GM23338 (cell line): ENCODE results near the gene KRTAP1-3. TPM values are rescaled to one million over a fixed set of nuclear protein-coding genes. Genes with fewer than 3 reads are reported as not detected.

ENCODE experiments used
- ATAC-seq: fragments of 200-7000 bp; cut with Tn5 transposase; 3 replicates; pipeline ENCODE4 v1.9.1; 2020
- DNase-seq: peaks from one replicate; pipeline ENCODE4 v3.0.0-alpha.2; 2015; ENCODE audit warnings: low spot score
- H2AFZ ChIP-seq: fragments of 200-600 bp; sonication (generic); 2 replicates; pipeline ENCODE4 v1.8.0; 2016; ENCODE audit warnings: antibody characterized with exemption, mild to moderate bottlenecking, moderate library complexity
- H3F3A ChIP-seq: fragments of 200-600 bp; sonication (generic); replicated peaks from 2 replicates; pipeline ENCODE4 v1.8.0; 2017; ENCODE audit warnings: antibody characterized with exemption, mixed run types, low read depth
- H3K27ac ChIP-seq: fragments of 200-600 bp; sonication (generic); 2 replicates; pipeline ENCODE4 v1.6.1; 2016; ENCODE audit warnings: low read depth
- H3K27me3 ChIP-seq: fragments of 200-600 bp; sonication (generic); 2 replicates; pipeline ENCODE4 v1.8.0; 2016; ENCODE audit warnings: mild to moderate bottlenecking, mixed run types, moderate library complexity; ENCODE audit not compliant: insufficient read depth
- H3K36me3 ChIP-seq: fragments of 200-600 bp; sonication (generic); 2 replicates; pipeline ENCODE4 v1.8.0; 2016; ENCODE audit warnings: mild to moderate bottlenecking; ENCODE audit not compliant: insufficient read depth
- H3K4me1 ChIP-seq: fragments of 200-600 bp; sonication (generic); 2 replicates; pipeline ENCODE4 v1.8.0; 2016; ENCODE audit warnings: mild to moderate bottlenecking, moderate library complexity; ENCODE audit not compliant: insufficient read depth
- H3K4me2 ChIP-seq: fragments of 200-600 bp; sonication (generic); 2 replicates; pipeline ENCODE4 v1.7.1; 2017; ENCODE audit warnings: mixed run types
- H3K4me3 ChIP-seq: fragments of 200-600 bp; sonication (generic); 2 replicates; pipeline ENCODE4 v1.6.1; 2016; ENCODE audit warnings: mixed run types
- H3K79me2 ChIP-seq: fragments of 200-600 bp; sonication (generic); replicated peaks from 2 replicates; pipeline ENCODE4 v1.8.0; 2017; ENCODE audit warnings: mild to moderate bottlenecking; ENCODE audit not compliant: insufficient read depth
- H3K9me2 ChIP-seq: fragments of 200-600 bp; sonication (generic); 2 replicates; pipeline ENCODE4 v1.8.0; 2017; ENCODE audit not compliant: insufficient read depth
- H4K20me1 ChIP-seq: fragments of 200-600 bp; sonication (generic); replicated peaks from 2 replicates; pipeline ENCODE4 v1.8.0; 2017; ENCODE audit warnings: mild to moderate bottlenecking; ENCODE audit not compliant: insufficient read depth
- H3K27ac Mint-ChIP-seq: 2 replicates; pipeline ENCODE4 v1.8.0; 2020; ENCODE audit warnings: inconsistent platforms, mild to moderate bottlenecking, moderate library complexity, mixed read lengths
- H3K27me3 Mint-ChIP-seq: 3 replicates; pipeline ENCODE4 v1.8.0; 2022; ENCODE audit warnings: low read depth, mild to moderate bottlenecking, moderate library complexity, mixed read lengths, inconsistent platforms; ENCODE audit not compliant: insufficient read depth, poor library complexity
- H3K36me3 Mint-ChIP-seq: 3 replicates; pipeline ENCODE4 v1.8.0; 2021; ENCODE audit warnings: low read depth, mild to moderate bottlenecking, inconsistent platforms, moderate library complexity, mixed read lengths
- H3K4me1 Mint-ChIP-seq: 3 replicates; pipeline ENCODE4 v1.8.0; 2020; ENCODE audit warnings: mild to moderate bottlenecking, inconsistent platforms, mixed read lengths
- H3K4me3 Mint-ChIP-seq: 3 replicates; pipeline ENCODE4 v1.8.0; 2021; ENCODE audit warnings: moderate library complexity, mild to moderate bottlenecking, inconsistent platforms, mixed read lengths
- H3K9me3 Mint-ChIP-seq: 3 replicates; pipeline ENCODE4 v1.8.0; 2020; ENCODE audit warnings: moderate library complexity, mild to moderate bottlenecking, inconsistent platforms, mixed read lengths
- CREB1 ChIP-seq: fragments of 250-450 bp; sonication (Bioruptor Pico); IDR thresholded peaks from 2 replicates; pipeline ENCODE4 v1.5.0; 2020; ENCODE audit warnings: low read depth, mild to moderate bottlenecking, moderate library complexity
- EZH2 ChIP-seq: fragments of 200-600 bp; sonication (generic); IDR thresholded peaks from one replicate; pipeline ENCODE4 v1.8.0; 2017; ENCODE audit warnings: antibody characterized with exemption, mild to moderate bottlenecking, low read depth; ENCODE audit not compliant: unreplicated experiment
- EZH2phosphoT487 ChIP-seq: fragments of 200-600 bp; sonication (generic); IDR thresholded peaks from one replicate; pipeline ENCODE4 v1.8.1; 2018; ENCODE audit warnings: antibody characterized with exemption; ENCODE audit not compliant: unreplicated experiment
- JUNB ChIP-seq: IDR thresholded peaks from one replicate; pipeline ENCODE4 v1.6.1; 2016; ENCODE audit warnings: antibody characterized with exemption; ENCODE audit not compliant: unreplicated experiment
- NANOG ChIP-seq: IDR thresholded peaks from 2 replicates; pipeline ENCODE4 v1.6.1; 2016; ENCODE audit warnings: antibody characterized with exemption, borderline replicate concordance
- POLR2AphosphoS5 ChIP-seq: IDR thresholded peaks from 2 replicates; pipeline ENCODE4 v1.6.1; 2016; ENCODE audit warnings: antibody characterized with exemption, low read depth
- STAT1 ChIP-seq: IDR thresholded peaks from one replicate; pipeline ENCODE4 v1.6.1; 2016; ENCODE audit warnings: antibody characterized with exemption; ENCODE audit not compliant: unreplicated experiment
- ZNF114 ChIP-seq: fragments of 250-450 bp; sonication (Bioruptor Pico); IDR thresholded peaks from 2 replicates; pipeline ENCODE4 v1.5.0; 2020; ENCODE audit warnings: mild to moderate bottlenecking, moderate library complexity
- ZNF331 ChIP-seq: fragments of 250-450 bp; sonication (Bioruptor Pico); IDR thresholded peaks from 2 replicates; pipeline ENCODE4 v1.5.0; 2020; ENCODE audit warnings: low read depth, mild to moderate bottlenecking, moderate library complexity
- polyA plus RNA-seq: library from polyadenylated mRNA; unstranded; fragments of >200 nt; fragmentation: Nextera tagmentation; extraction: Ambion mirVana; gene quantifications from 2 replicates; pipeline ENCODE4 v1.2.1, GENCODE V29; 2016
- total RNA-seq: library from RNA; depleted of rRNA; stranded (reverse); fragments of >200 nt; shearing (Covaris generic); gene quantifications from 2 replicates; pipeline ENCODE4 v1.2.3, GENCODE V29; 2014
- TF ChIP-seq, protein P1 (sequence below), 2 experiments: fragments of 200-600 bp in 1 of 2; sonication (generic) in 1 of 2; conservative IDR thresholded peaks; 2 replicates each; pipeline versions ENCODE4 v1.5.1 to v1.6.1; 2016 to 2017; ENCODE audit warnings: antibody characterized with exemption in 2 of 2, low read depth in 2 of 2, mild to moderate bottlenecking in 2 of 2, moderate library complexity in 1 of 2
- TF ChIP-seq, protein P2 (sequence below): fragments of 250-450 bp; sonication (Bioruptor Pico); IDR thresholded peaks from 2 replicates; pipeline ENCODE4 v1.5.0; 2020; ENCODE audit warnings: mild to moderate bottlenecking, moderate library complexity
- TF ChIP-seq, protein P3 (sequence below): IDR thresholded peaks from 2 replicates; pipeline ENCODE4 v1.6.1; 2016; ENCODE audit warnings: antibody characterized with exemption
- TF ChIP-seq, protein P4 (sequence below): IDR thresholded peaks from one replicate; pipeline ENCODE4 v1.6.1; 2018; ENCODE audit warnings: antibody characterized with exemption; ENCODE audit not compliant: unreplicated experiment

KRTAP1-3 gene
- total and polyA plus RNA-seq, 2 experiments from 2014 or later: not detected

GRCh38 chr17:41001795-41002194, 32.9 kb downstream of the KRTAP1-3 start:
- H3F3A ChIP-seq: no peaks in the 10 kb centered on the region
- no peak overlapping the region for H3K4me3 Mint-ChIP-seq
- no peaks in the 10 kb centered on the region for H3K9me2 ChIP-seq
- H3K36me3 Mint-ChIP-seq: no peaks in the 10 kb centered on the region
- H4K20me1 ChIP-seq: no peaks in the 10 kb centered on the region
- no peak overlapping the region for H3K4me2 ChIP-seq
- H3K36me3 ChIP-seq: no peaks in the 10 kb centered on the region
- DNase-seq: no peak
- H2AFZ ChIP-seq: no peak overlapping the region
- H3K4me1 Mint-ChIP-seq: no peaks in the 10 kb centered on the region
- no peaks in the 10 kb centered on the region for H3K79me2 ChIP-seq
- H3K4me3 ChIP-seq: no peak overlapping the region
- TF ChIP-seq, protein P1, sequence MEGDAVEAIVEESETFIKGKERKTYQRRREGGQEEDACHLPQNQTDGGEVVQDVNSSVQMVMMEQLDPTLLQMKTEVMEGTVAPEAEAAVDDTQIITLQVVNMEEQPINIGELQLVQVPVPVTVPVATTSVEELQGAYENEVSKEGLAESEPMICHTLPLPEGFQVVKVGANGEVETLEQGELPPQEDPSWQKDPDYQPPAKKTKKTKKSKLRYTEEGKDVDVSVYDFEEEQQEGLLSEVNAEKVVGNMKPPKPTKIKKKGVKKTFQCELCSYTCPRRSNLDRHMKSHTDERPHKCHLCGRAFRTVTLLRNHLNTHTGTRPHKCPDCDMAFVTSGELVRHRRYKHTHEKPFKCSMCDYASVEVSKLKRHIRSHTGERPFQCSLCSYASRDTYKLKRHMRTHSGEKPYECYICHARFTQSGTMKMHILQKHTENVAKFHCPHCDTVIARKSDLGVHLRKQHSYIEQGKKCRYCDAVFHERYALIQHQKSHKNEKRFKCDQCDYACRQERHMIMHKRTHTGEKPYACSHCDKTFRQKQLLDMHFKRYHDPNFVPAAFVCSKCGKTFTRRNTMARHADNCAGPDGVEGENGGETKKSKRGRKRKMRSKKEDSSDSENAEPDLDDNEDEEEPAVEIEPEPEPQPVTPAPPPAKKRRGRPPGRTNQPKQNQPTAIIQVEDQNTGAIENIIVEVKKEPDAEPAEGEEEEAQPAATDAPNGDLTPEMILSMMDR (conservative IDR thresholded peaks at IDR 0.05; ENCODE audit: low read depth in 2 of 2): no peak
- TF ChIP-seq CREB1 (CRISPR knock-in tag): no peak
- no peak for TF ChIP-seq EZH2
- TF ChIP-seq ZNF114 (CRISPR knock-in tag): no peak
- no peak for TF ChIP-seq EZH2phosphoT487
- TF ChIP-seq ZNF331 (CRISPR knock-in tag): no peak
- no peak for TF ChIP-seq NANOG
- TF ChIP-seq, protein P2, sequence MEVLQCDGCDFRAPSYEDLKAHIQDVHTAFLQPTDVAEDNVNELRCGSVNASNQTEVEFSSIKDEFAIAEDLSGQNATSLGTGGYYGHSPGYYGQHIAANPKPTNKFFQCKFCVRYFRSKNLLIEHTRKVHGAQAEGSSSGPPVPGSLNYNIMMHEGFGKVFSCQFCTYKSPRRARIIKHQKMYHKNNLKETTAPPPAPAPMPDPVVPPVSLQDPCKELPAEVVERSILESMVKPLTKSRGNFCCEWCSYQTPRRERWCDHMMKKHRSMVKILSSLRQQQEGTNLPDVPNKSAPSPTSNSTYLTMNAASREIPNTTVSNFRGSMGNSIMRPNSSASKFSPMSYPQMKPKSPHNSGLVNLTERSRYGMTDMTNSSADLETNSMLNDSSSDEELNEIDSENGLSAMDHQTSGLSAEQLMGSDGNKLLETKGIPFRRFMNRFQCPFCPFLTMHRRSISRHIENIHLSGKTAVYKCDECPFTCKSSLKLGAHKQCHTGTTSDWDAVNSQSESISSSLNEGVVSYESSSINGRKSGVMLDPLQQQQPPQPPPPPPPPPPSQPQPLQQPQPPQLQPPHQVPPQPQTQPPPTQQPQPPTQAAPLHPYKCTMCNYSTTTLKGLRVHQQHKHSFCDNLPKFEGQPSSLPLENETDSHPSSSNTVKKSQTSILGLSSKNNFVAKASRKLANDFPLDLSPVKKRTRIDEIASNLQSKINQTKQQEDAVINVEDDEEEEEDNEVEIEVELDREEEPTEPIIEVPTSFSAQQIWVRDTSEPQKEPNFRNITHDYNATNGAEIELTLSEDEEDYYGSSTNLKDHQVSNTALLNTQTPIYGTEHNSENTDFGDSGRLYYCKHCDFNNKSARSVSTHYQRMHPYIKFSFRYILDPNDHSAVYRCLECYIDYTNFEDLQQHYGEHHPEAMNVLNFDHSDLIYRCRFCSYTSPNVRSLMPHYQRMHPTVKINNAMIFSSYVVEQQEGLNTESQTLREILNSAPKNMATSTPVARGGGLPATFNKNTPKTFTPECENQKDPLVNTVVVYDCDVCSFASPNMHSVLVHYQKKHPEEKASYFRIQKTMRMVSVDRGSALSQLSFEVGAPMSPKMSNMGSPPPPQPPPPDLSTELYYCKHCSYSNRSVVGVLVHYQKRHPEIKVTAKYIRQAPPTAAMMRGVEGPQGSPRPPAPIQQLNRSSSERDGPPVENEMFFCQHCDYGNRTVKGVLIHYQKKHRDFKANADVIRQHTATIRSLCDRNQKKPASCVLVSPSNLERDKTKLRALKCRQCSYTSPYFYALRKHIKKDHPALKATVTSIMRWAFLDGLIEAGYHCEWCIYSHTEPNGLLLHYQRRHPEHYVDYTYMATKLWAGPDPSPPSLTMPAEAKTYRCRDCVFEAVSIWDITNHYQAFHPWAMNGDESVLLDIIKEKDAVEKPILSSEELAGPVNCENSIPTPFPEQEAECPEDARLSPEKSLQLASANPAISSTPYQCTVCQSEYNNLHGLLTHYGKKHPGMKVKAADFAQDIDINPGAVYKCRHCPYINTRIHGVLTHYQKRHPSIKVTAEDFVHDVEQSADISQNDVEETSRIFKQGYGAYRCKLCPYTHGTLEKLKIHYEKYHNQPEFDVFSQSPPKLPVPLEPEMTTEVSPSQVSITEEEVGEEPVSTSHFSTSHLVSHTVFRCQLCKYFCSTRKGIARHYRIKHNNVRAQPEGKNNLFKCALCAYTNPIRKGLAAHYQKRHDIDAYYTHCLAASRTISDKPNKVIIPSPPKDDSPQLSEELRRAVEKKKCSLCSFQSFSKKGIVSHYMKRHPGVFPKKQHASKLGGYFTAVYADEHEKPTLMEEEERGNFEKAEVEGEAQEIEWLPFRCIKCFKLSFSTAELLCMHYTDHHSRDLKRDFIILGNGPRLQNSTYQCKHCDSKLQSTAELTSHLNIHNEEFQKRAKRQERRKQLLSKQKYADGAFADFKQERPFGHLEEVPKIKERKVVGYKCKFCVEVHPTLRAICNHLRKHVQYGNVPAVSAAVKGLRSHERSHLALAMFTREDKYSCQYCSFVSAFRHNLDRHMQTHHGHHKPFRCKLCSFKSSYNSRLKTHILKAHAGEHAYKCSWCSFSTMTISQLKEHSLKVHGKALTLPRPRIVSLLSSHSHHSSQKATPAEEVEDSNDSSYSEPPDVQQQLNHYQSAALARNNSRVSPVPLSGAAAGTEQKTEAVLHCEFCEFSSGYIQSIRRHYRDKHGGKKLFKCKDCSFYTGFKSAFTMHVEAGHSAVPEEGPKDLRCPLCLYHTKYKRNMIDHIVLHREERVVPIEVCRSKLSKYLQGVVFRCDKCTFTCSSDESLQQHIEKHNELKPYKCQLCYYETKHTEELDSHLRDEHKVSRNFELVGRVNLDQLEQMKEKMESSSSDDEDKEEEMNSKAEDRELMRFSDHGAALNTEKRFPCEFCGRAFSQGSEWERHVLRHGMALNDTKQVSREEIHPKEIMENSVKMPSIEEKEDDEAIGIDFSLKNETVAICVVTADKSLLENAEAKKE: no peak
- TF ChIP-seq STAT1: no peak
- TF ChIP-seq, protein P3, sequence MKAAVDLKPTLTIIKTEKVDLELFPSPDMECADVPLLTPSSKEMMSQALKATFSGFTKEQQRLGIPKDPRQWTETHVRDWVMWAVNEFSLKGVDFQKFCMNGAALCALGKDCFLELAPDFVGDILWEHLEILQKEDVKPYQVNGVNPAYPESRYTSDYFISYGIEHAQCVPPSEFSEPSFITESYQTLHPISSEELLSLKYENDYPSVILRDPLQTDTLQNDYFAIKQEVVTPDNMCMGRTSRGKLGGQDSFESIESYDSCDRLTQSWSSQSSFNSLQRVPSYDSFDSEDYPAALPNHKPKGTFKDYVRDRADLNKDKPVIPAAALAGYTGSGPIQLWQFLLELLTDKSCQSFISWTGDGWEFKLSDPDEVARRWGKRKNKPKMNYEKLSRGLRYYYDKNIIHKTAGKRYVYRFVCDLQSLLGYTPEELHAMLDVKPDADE: no peak
- TF ChIP-seq POLR2AphosphoS5: no peak
- no peak for TF ChIP-seq JUNB
- TF ChIP-seq, protein P4, sequence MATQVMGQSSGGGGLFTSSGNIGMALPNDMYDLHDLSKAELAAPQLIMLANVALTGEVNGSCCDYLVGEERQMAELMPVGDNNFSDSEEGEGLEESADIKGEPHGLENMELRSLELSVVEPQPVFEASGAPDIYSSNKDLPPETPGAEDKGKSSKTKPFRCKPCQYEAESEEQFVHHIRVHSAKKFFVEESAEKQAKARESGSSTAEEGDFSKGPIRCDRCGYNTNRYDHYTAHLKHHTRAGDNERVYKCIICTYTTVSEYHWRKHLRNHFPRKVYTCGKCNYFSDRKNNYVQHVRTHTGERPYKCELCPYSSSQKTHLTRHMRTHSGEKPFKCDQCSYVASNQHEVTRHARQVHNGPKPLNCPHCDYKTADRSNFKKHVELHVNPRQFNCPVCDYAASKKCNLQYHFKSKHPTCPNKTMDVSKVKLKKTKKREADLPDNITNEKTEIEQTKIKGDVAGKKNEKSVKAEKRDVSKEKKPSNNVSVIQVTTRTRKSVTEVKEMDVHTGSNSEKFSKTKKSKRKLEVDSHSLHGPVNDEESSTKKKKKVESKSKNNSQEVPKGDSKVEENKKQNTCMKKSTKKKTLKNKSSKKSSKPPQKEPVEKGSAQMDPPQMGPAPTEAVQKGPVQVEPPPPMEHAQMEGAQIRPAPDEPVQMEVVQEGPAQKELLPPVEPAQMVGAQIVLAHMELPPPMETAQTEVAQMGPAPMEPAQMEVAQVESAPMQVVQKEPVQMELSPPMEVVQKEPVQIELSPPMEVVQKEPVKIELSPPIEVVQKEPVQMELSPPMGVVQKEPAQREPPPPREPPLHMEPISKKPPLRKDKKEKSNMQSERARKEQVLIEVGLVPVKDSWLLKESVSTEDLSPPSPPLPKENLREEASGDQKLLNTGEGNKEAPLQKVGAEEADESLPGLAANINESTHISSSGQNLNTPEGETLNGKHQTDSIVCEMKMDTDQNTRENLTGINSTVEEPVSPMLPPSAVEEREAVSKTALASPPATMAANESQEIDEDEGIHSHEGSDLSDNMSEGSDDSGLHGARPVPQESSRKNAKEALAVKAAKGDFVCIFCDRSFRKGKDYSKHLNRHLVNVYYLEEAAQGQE: no peak
- no peaks in the 10 kb centered on the region for H3K27me3 ChIP-seq
- H3K27me3 Mint-ChIP-seq: no peaks in the 10 kb centered on the region
- no peaks in the 10 kb centered on the region for H3K4me1 ChIP-seq
- ATAC-seq: no peak
- H3K27ac ChIP-seq: no peak overlapping the region
- H3K9me3 Mint-ChIP-seq: no peaks in the 10 kb centered on the region
- H3K27ac Mint-ChIP-seq: no peak overlapping the region
